ENCODE results near the gene CERS6.

DNA sequence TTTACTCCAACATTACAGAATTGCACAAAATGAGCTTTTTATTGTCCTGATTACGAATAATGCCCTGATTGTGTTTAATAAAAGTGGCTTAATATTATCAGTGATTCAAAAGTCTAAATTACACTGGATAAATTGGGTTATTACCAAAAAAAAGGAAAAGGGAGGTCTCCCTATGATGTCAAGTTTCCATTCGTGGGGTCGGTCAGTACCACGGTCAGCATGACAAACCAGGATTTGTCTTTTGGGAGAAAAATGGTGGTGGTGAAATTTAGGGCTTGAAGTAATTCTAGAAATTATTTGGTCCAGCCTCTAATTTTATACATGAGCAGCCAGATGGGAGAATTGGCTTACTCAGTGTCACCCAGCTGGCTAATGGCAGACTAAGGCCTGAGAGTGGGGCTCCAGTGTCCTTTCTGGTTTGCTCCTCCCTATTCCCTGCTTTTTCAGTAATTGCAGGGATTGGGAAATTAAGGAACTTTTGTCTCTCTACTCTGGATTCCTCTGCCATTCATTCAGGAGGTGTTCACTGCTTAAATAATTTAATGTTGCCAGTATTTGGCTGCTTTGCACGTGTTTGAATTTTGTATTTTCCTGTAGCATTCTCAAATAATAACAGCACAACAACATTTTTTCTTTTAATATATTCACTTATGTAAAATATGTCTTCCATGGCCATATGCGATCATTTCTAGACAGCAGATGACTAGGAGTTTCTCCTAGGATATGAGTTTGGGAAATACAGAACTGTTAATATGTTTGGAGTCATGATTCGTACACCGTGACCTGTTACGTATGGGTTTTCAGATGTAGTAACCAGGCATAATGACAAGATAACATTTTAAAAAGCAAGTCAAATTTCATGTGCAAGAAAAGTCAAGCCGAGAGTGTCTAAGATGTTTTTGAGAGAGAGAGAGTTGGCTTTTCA is 217.5 kb downstream of the CERS6 start:
- no peak for TF ChIP-seq CTCF (IDR thresholded peaks at IDR 0.05)
- TF ChIP-seq EP300 (IDR thresholded peaks at IDR 0.05), result no peak

Data from esophagus muscularis mucosa (tissue), 3 donors.